Stimulated activated CD4-positive, alpha-beta T cell treated with anti-CD3 and anti-CD28 coated beads, Interleukin-1b, Interleukin-23, amount 100 ng/mL, for 4 hours (primary cell): ENCODE measurements around the gene RSPH10B.
"Not testable (repeated sequence)": the region's sequence is repeated elsewhere in the genome, so short reads cannot be mapped to it uniquely, and the experiment has no call there.

Source experiments
- DNase-seq, 2 donors: peaks; one replicate each; pipeline ENCODE4 v3.0.0-alpha.2; 2020; ENCODE audit warnings: low read depth in 2 of 2

The RSPH10B gene

GRCh38 chr7:5926263-5926870, 44.1 kb downstream of the RSPH10B start:
- not testable (repeated sequence) for DNase-seq

GRCh38 chr7:5924630-5925029, 45.9 kb downstream of the RSPH10B start:
- DNase-seq = not testable (repeated sequence)

GRCh38 chr7:5924180-5924579, 46.3 kb downstream of the RSPH10B start:
- not testable (repeated sequence) for DNase-seq

GRCh38 chr7:5916529-5916928, 54.0 kb downstream of the RSPH10B start:
- not testable (repeated sequence) for DNase-seq

GRCh38 chr7:5908835-5909234, 61.7 kb downstream of the RSPH10B start:
- not testable (repeated sequence) for DNase-seq

- not testable (repeated sequence) for DNase-seq
These were observed 65.8 kb downstream of the RSPH10B start for GRCh38 chr7:5904726-5905125.

- DNase-seq = not testable (repeated sequence)
These were observed 67.5 kb downstream of the RSPH10B start for GRCh38 chr7:5903002-5903401.

- peak; percentile 49 to 66 for DNase-seq
These were observed 71.8 kb downstream of the RSPH10B start, which contains the start of gene CCZ1 for GRCh38 chr7:5898480-5899224. Gene CCZ1, plus strand, starts transcription at chr7:5898733. Its CDS starts 67 bp downstream, at chr7:5898800.

GRCh38 chr7:5897369-5897919, 73.0 kb downstream of the RSPH10B start:
- DNase-seq = not testable (repeated sequence)

GRCh38 chr7:5892498-5892897, 78.0 kb downstream of the RSPH10B start:
- DNase-seq = no peak

- not testable (repeated sequence) for DNase-seq
These were observed 80.2 kb downstream of the RSPH10B start for GRCh38 chr7:5890244-5890643.

GRCh38 chr7:5888021-5888420, 82.5 kb downstream of the RSPH10B start:
- not testable (repeated sequence) for DNase-seq

GRCh38 chr7:5884431-5884830, 86.1 kb downstream of the RSPH10B start:
- DNase-seq = not testable (repeated sequence)

- DNase-seq = not testable (repeated sequence)
These were observed 90.4 kb downstream of the RSPH10B start for GRCh38 chr7:5880106-5880505.

GRCh38 chr7:5879591-5879990, 90.9 kb downstream of the RSPH10B start:
- DNase-seq = not testable (repeated sequence)
